ENCODE results near the gene LTN1. TPM values are rescaled to one million over a fixed set of nuclear protein-coding genes. Genes with fewer than 3 reads are reported as not detected.
"Not testable (repeated sequence)": the region's sequence is repeated elsewhere in the genome, so short reads cannot be mapped to it uniquely, and the experiment has no call there.

LTN1 gene
- total RNA-seq, 1 experiment from 2014 or later = 23.9 TPM

DNA sequence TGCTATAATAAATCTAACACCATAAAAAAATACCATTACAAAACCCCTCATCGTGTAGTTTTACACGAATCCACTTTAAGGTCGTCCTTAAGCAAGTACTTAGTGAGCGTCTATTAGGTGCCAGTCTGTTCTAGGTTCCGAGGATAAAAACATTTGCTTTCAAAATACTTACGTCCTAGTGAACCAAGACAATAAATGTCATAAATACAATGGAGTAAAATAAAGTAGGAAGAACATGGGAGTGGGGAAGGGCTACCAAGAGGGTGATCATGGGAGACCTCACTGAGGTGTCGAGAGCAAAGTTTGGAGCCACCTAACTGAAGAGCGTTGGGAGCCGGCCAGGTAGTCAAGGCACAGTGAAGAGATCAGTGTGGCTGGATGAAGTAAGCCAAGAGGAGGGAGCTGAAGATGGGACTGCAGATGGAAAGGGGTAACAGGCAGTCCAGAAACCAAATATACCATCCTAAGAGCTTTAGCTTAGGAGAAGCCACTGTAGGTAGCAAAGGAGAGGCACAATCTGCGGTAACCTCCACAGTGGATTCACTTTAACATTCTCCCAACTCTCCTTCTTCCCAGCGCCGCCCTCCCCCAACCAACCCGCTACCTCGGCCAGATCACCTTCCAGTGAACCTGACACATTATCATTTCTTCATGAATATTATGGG, 684 bp downstream of the LTN1 start:
- Histone ChIP-seq H3K23me2 (ENCODE audit: insufficient read length, low read depth, low read length, poor library complexity, severe bottlenecking) (peaks cover 7% of the 10 kb centered on the region), H3K27me3 (ENCODE audit: insufficient read depth, low read length) (no peaks in the 10 kb centered on the region), H3K79me2 (ENCODE audit: insufficient read depth, low read length) (peaks cover 5% of the 10 kb centered on the region; the same call in 1 of the 2 replicates), H4K8ac (replicated peaks; ENCODE audit: insufficient read length, low read depth, low read length) (no peak overlapping the region), H2BK5ac (ENCODE audit: insufficient read length, low read length) (no peak overlapping the region), H2AFZ (ENCODE audit: low read length) (no peak overlapping the region), H3K18ac (ENCODE audit: insufficient read length, low read depth, low read length) (no peak overlapping the region), H3K9me3 (ENCODE audit: control insufficient read depth, low read depth, low read length) (no peaks in the 10 kb centered on the region), H2BK12ac (ENCODE audit: insufficient read length, low read depth, low read length) (no peak overlapping the region), H2BK120ac (ENCODE audit: low read depth, low read length, poor library complexity, severe bottlenecking) (no peak overlapping the region), H3K9ac (ENCODE audit: extremely low read depth, insufficient read length, low read length) (peak overlapping the region; percentile 77), H2BK15ac (ENCODE audit: low read depth, low read length) (no peak overlapping the region), H3K23ac (ENCODE audit: insufficient read length, low read depth, low read length) (no peak overlapping the region), H3T11ph (ENCODE audit: low read length) (no peak overlapping the region), H4K5ac (ENCODE audit: insufficient read length, low read depth, low read length) (no peak overlapping the region), H3K56ac (ENCODE audit: insufficient read length, low read depth, low read length) (no peak overlapping the region), H4K91ac (ENCODE audit: insufficient read length, low read depth, low read length) (no peak overlapping the region), H3K27ac (ENCODE audit: insufficient read length, low read depth, low read length) (no peak overlapping the region), H3K4ac (ENCODE audit: low read depth, low read length) (no peak overlapping the region), H3K79me1 (ENCODE audit: insufficient read depth, low read depth, low read length, poor library complexity, severe bottlenecking) (peaks cover 5% of the 10 kb centered on the region), H2BK20ac (ENCODE audit: low read depth, low read length, poor library complexity, severe bottlenecking) (no peak overlapping the region), H4K20me1 (ENCODE audit: control insufficient read depth, insufficient read depth, insufficient read length) (no peaks in the 10 kb centered on the region), H3K14ac (ENCODE audit: insufficient read depth, low read length) (no peak overlapping the region), H3K4me1 (ENCODE audit: insufficient read depth, low read length) (peaks cover 2% of the 10 kb centered on the region; the same call in 1 of the 2 replicates), H3K4me2 (ENCODE audit: insufficient read depth, insufficient read length, low read length) (peak overlapping the region; percentile 83), H2AK5ac (ENCODE audit: insufficient read length, low read length) (no peak overlapping the region)
- peak overlapping the region; percentile 98 to 99 (median 98) for H3K27ac Mint-ChIP-seq
- no peaks in the 10 kb centered on the region; the same call in 1 of the 2 replicates for H3K27me3 Mint-ChIP-seq (ENCODE audit: low read depth)
- no peak for DNase-seq
- H3K4me3 Mint-ChIP-seq = peak overlapping the region; percentile 94 to 96
- H3K4me1 Mint-ChIP-seq = peaks cover 10 to 19% of the 10 kb centered on the region in 2 experiments
- no peaks in the 10 kb centered on the region; a peak in 1 of 7 replicates for H3K36me3 Mint-ChIP-seq (ENCODE audit: insufficient read depth in 1 of 3, low read depth in 3 of 3)
- TF ChIP-seq, protein P1, sequence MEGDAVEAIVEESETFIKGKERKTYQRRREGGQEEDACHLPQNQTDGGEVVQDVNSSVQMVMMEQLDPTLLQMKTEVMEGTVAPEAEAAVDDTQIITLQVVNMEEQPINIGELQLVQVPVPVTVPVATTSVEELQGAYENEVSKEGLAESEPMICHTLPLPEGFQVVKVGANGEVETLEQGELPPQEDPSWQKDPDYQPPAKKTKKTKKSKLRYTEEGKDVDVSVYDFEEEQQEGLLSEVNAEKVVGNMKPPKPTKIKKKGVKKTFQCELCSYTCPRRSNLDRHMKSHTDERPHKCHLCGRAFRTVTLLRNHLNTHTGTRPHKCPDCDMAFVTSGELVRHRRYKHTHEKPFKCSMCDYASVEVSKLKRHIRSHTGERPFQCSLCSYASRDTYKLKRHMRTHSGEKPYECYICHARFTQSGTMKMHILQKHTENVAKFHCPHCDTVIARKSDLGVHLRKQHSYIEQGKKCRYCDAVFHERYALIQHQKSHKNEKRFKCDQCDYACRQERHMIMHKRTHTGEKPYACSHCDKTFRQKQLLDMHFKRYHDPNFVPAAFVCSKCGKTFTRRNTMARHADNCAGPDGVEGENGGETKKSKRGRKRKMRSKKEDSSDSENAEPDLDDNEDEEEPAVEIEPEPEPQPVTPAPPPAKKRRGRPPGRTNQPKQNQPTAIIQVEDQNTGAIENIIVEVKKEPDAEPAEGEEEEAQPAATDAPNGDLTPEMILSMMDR (conservative IDR thresholded peaks at IDR 0.05) = no peak
- WGBS (ENCODE audit: extremely low coverage, insufficient read length, low lambda C conversion rate) = no CpG with 5 or more reads among the region's 14 CpGs
- H3K9me3 Mint-ChIP-seq = no peaks in the 10 kb centered on the region; a peak in 1 of 5 replicates

DNA sequence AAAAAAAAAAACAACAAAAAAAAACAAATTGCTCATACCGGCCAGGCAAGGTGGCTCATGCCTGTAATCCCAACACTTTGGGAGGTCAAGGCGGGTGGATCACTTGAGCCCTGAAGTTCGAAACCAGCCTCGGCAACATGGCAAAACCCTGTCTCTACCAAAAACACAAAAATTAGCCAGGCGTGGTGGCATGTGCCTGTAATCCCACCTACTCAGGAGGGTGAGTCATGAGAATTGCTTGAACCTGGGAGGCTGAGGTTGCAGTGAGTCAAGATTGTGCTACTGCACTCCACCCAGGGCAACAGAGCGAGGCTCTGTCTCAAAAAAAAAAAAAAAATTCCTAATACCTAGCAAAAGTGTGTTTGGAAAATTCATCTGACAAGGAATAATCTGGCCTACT, 4.5 kb downstream of the LTN1 start:
- H2BK20ac ChIP-seq (ENCODE audit: low read depth, low read length, poor library complexity, severe bottlenecking); H3K4ac ChIP-seq (ENCODE audit: low read depth, low read length); H2AFZ ChIP-seq (ENCODE audit: low read length); H2BK12ac ChIP-seq (ENCODE audit: insufficient read length, low read depth, low read length); H3T11ph ChIP-seq (ENCODE audit: low read length); H3K23ac ChIP-seq (ENCODE audit: insufficient read length, low read depth, low read length); H3K23me2 ChIP-seq (ENCODE audit: insufficient read length, low read depth, low read length, poor library complexity, severe bottlenecking); H2BK120ac ChIP-seq (ENCODE audit: low read depth, low read length, poor library complexity, severe bottlenecking); H3K9me3 Mint-ChIP-seq; H3K27ac Mint-ChIP-seq; H3K79me1 ChIP-seq (ENCODE audit: insufficient read depth, low read depth, low read length, poor library complexity, severe bottlenecking); H2BK15ac ChIP-seq (ENCODE audit: low read depth, low read length); H3K9ac ChIP-seq (ENCODE audit: extremely low read depth, insufficient read length, low read length); H2BK5ac ChIP-seq (ENCODE audit: insufficient read length, low read length); H4K8ac ChIP-seq (replicated peaks; ENCODE audit: insufficient read length, low read depth, low read length); H2AK5ac ChIP-seq (ENCODE audit: insufficient read length, low read length); H3K9me3 ChIP-seq (ENCODE audit: control insufficient read depth, low read depth, low read length); DNase-seq; H4K20me1 ChIP-seq (ENCODE audit: control insufficient read depth, insufficient read depth, insufficient read length); H3K4me3 Mint-ChIP-seq; H3K27me3 Mint-ChIP-seq (ENCODE audit: low read depth); H3K4me1 ChIP-seq (ENCODE audit: insufficient read depth, low read length); H4K91ac ChIP-seq (ENCODE audit: insufficient read length, low read depth, low read length); H3K4me2 ChIP-seq (ENCODE audit: insufficient read depth, insufficient read length, low read length); H3K79me2 ChIP-seq (ENCODE audit: insufficient read depth, low read length); H3K14ac ChIP-seq (ENCODE audit: insufficient read depth, low read length); H3K56ac ChIP-seq (ENCODE audit: insufficient read length, low read depth, low read length); H4K5ac ChIP-seq (ENCODE audit: insufficient read length, low read depth, low read length); H3K4me1 Mint-ChIP-seq; H3K18ac ChIP-seq (ENCODE audit: insufficient read length, low read depth, low read length); H3K27me3 ChIP-seq (ENCODE audit: insufficient read depth, low read length); H3K27ac ChIP-seq (ENCODE audit: insufficient read length, low read depth, low read length): not testable (repeated sequence)
- no CpG with 5 or more reads among the region's 6 CpGs for WGBS (ENCODE audit: extremely low coverage, insufficient read length, low lambda C conversion rate)
- H3K36me3 Mint-ChIP-seq (ENCODE audit: insufficient read depth in 1 of 3, low read depth in 3 of 3) = peaks cover 4 to 18% (median 10%) of the 10 kb centered on the region in 3 experiments; a peak in 5 of 7 replicates

Measured in H9 (cell line).